Measurements from ENCODE around the gene AGAP1.

Gene AGAP1

GRCh38 chr2:236158969-236159777 lies 665.3 kb downstream of the AGAP1 start:
- DNase-seq, result no peak

GRCh38 chr2:236159778-236160170 lies 665.9 kb downstream of the AGAP1 start:
- no peak for DNase-seq

- DNase-seq, result no peak
Observed at GRCh38 chr2:236160366-236161081, 666.7 kb downstream of the AGAP1 start.

GRCh38 chr2:236161082-236161462 lies 667.2 kb downstream of the AGAP1 start:
- DNase-seq, result no peak

- no peak for DNase-seq
Observed at GRCh38 chr2:236161531-236161930, 667.7 kb downstream of the AGAP1 start.

GRCh38 chr2:236162031-236162845 lies 668.4 kb downstream of the AGAP1 start:
- DNase-seq, result no peak

GRCh38 chr2:236162882-236163470 lies 669.1 kb downstream of the AGAP1 start:
- DNase-seq, result no peak

- no peak for DNase-seq
Observed at GRCh38 chr2:236163471-236164200, 669.8 kb downstream of the AGAP1 start.

- DNase-seq, result no peak
Observed at GRCh38 chr2:236164201-236164924, 670.5 kb downstream of the AGAP1 start.

GRCh38 chr2:236164925-236165841 lies 671.3 kb downstream of the AGAP1 start:
- no peak for DNase-seq

GRCh38 chr2:236165842-236166795 lies 672.3 kb downstream of the AGAP1 start:
- no peak for DNase-seq

- DNase-seq, result no peak
Observed at GRCh38 chr2:236166796-236167296, 673.0 kb downstream of the AGAP1 start.

GRCh38 chr2:236167297-236168109 lies 673.7 kb downstream of the AGAP1 start:
- no peak for DNase-seq

- DNase-seq, result no peak
Observed at GRCh38 chr2:236168110-236169080, 674.6 kb downstream of the AGAP1 start, which contains the start of gene GBX2. Gene GBX2 (minus strand): TSS chr2:236168386. CDS start chr2:236167971, 415 bp downstream.

GRCh38 chr2:236169151-236169721 lies 675.4 kb downstream of the AGAP1 start:
- DNase-seq, result no peak
